T-helper 22 cell (primary cell): ENCODE measurements around the gene CFAP54.

Experiments used
- DNase-seq: peaks from one replicate; pipeline ENCODE4 v3.0.0-alpha.2; 2020; ENCODE audit warnings: low read depth

The CFAP54 gene

GRCh38 chr12:96824838-96825236 lies 335.5 kb downstream of the CFAP54 start:
- DNase-seq, result no peak

GRCh38 chr12:96828169-96828789 lies 338.9 kb downstream of the CFAP54 start:
- DNase-seq, result no peak

GRCh38 chr12:96829354-96829753 lies 340.0 kb downstream of the CFAP54 start:
- no peak for DNase-seq

GRCh38 chr12:96831346-96831745 lies 342.0 kb downstream of the CFAP54 start:
- DNase-seq, result no peak

GRCh38 chr12:96846293-96846692 lies 356.9 kb downstream of the CFAP54 start:
- DNase-seq, result no peak

- no peak for DNase-seq
Measured at GRCh38 chr12:96850676-96851075, 361.3 kb downstream of the CFAP54 start.

- no peak for DNase-seq
Measured at GRCh38 chr12:96858162-96858561, 368.8 kb downstream of the CFAP54 start.

- DNase-seq, result no peak
Measured at GRCh38 chr12:96861656-96862055, 372.3 kb downstream of the CFAP54 start.

- DNase-seq, result no peak
Measured at GRCh38 chr12:96862326-96862725, 372.9 kb downstream of the CFAP54 start.

- DNase-seq, result no peak
Measured at GRCh38 chr12:96864335-96864734, 375.0 kb downstream of the CFAP54 start.

GRCh38 chr12:96866801-96867590 lies 377.6 kb downstream of the CFAP54 start:
- no peak for DNase-seq

- DNase-seq, result no peak
Measured at GRCh38 chr12:96870946-96871345, 381.6 kb downstream of the CFAP54 start.

- no peak for DNase-seq
Measured at GRCh38 chr12:96872961-96873360, 383.6 kb downstream of the CFAP54 start.

GRCh38 chr12:96874211-96874610 lies 384.8 kb downstream of the CFAP54 start:
- DNase-seq, result no peak

- no peak for DNase-seq
Measured at GRCh38 chr12:96876966-96877365, 387.6 kb downstream of the CFAP54 start.

GRCh38 chr12:96878704-96879103 lies 389.3 kb downstream of the CFAP54 start:
- DNase-seq, result no peak

GRCh38 chr12:96879301-96879700 lies 389.9 kb downstream of the CFAP54 start:
- DNase-seq, result no peak

- DNase-seq, result no peak
Measured at GRCh38 chr12:96880220-96880619, 390.8 kb downstream of the CFAP54 start.

GRCh38 chr12:96881608-96882007 lies 392.2 kb downstream of the CFAP54 start:
- no peak for DNase-seq

- no peak for DNase-seq
Measured at GRCh38 chr12:96882862-96883261, 393.5 kb downstream of the CFAP54 start.

GRCh38 chr12:96883571-96883970 lies 394.2 kb downstream of the CFAP54 start:
- DNase-seq, result no peak

- no peak for DNase-seq
Measured at GRCh38 chr12:96886998-96887677, 397.8 kb downstream of the CFAP54 start.

- no peak for DNase-seq
Measured at GRCh38 chr12:96889273-96889933, 400.0 kb downstream of the CFAP54 start.
